Heart left ventricle (tissue), 16 donors: ENCODE results near the gene TPRKB. TPM values are rescaled to one million over a fixed set of nuclear protein-coding genes. Genes with fewer than 3 reads are reported as not detected.
"Not testable (repeated sequence)": the region's sequence is repeated elsewhere in the genome, so short reads cannot be mapped to it uniquely, and the experiment has no call there.

Source experiments
- ATAC-seq, 4 donors: fragments of 200-7000 bp; cut with Tn5 transposase; one replicate each; pipeline ENCODE4 v1.9.1; 2020 to 2022; ENCODE audit warnings: moderate library complexity in 4 of 4, mild to moderate bottlenecking in 3 of 4, moderate number of reproducible peaks in 1 of 4
- DNase-seq, 5 donors: peaks; one replicate each; pipeline ENCODE4 v3.0.0-alpha.2; 2020
- H3K27ac ChIP-seq, 12 donors: fragments of 200-600 bp; sonication (generic) in 4 of 12; one replicate each; pipeline versions ENCODE4 v1.5.0 to v1.8.0; 2016 to 2022; ENCODE audit warnings: mild to moderate bottlenecking in 2 of 12
- H3K27me3 ChIP-seq, 9 donors: fragments of 200-600 bp; sonication (generic) in 2 of 9; one replicate each; pipeline versions ENCODE4 v1.5.1 to v1.8.0; 2016 to 2022; ENCODE audit warnings: mild to moderate bottlenecking in 3 of 9
- H3K36me3 ChIP-seq, 9 donors: fragments of 200-600 bp; sonication (generic) in 2 of 9; one replicate each; pipeline versions ENCODE4 v1.5.0 to v1.8.0; 2018 to 2022; ENCODE audit warnings: mild to moderate bottlenecking in 2 of 9
- H3K4me1 ChIP-seq, 12 donors: fragments of 200-600 bp; sonication (generic) in 4 of 12; one replicate each; pipeline versions ENCODE4 v1.5.0 to v1.8.0; 2016 to 2022; ENCODE audit warnings: mild to moderate bottlenecking in 3 of 12
- H3K4me3 ChIP-seq, 12 donors: fragments of 200-600 bp; sonication (generic) in 4 of 12; one replicate each; pipeline versions ENCODE4 v1.5.0 to v1.8.0; 2017 to 2022; ENCODE audit warnings: mild to moderate bottlenecking in 9 of 12, moderate library complexity in 4 of 12
- H3K9me3 ChIP-seq, 12 donors: fragments of 200-600 bp; sonication (generic) in 4 of 12; one replicate each; pipeline versions ENCODE4 v1.5.0 to v1.8.0; 2016 to 2022; ENCODE audit warnings: mild to moderate bottlenecking in 1 of 12
- CTCF ChIP-seq, 12 donors: fragments of 200-600 bp; sonication (generic) in 4 of 12; IDR thresholded peaks; one replicate each; pipeline versions ENCODE4 v1.5.0 to v1.8.0; 2018 to 2022; ENCODE audit warnings: antibody characterized with exemption in 12 of 12, mild to moderate bottlenecking in 5 of 12
- POLR2A ChIP-seq, 2 donors: fragments of 450-650 bp; IDR thresholded peaks; one replicate each; pipeline ENCODE4 v1.6.1; 2017; ENCODE audit warnings: antibody characterized with exemption in 2 of 2, mild to moderate bottlenecking in 2 of 2, moderate library complexity in 2 of 2
- WGBS, 4 donors: extraction: QIAGEN DNeasy Blood & Tissue Kit in 2 of 4; methylation state at CpG; one replicate each; pipeline versions ENCODE4 v1.1.5 to v1.1.7; 2013 to 2018; 5-methylcytosine and 5-hydroxymethylcytosine counted together
- intact Hi-C, 10 donors: fragments of 100-400 bp; cut with DNase I; formaldehyde crosslinking; loops; one replicate each; pipeline versions ENCODE4 v1.11.1 to v1.14.2; 2022
- polyA plus RNA-seq, 2 donors: library from polyadenylated mRNA; stranded (reverse); fragments of 200-250 nt; gene quantifications; one replicate each; pipeline ENCODE4 v1.2.3, GENCODE V29; 2013
- total RNA-seq, 9 donors: library from RNA; depleted of rRNA in 2 of 9; stranded (reverse); fragments of >200 nt in 2 of 9; fragmentation: NEBNext Ultra II Directional in 3 of 9; extraction: Animal tissue kit (Norgen Biotek cat#: 25700) in 3 of 9; gene quantifications; one replicate each; pipeline versions ENCODE4 v1.1.0 to v1.2.4, GENCODE V29; 2016 to 2023
- donor health status: ischemic (EF 13 %, LVEDD 7.1; RV severe dilation, severe dysfunction).
- donor health status: healthy with polysubstance abuse.
- donor health status: DM: no; HTN: yes; CAD: no.
- donor health status: DM: no; HTN: no; CAD: no.
- donor health status: ischemic (EF 25% LVEDD 6.9; RV normal size, moderate dysfunction).
- donor health status: ischemic (EF 25% LVEDD 5.7; RV mildly dilated, moderate dysfunction).
- donor health status: healthy.
- donor health status: DM: yes; HTN: yes; CAD: no.
- donor health status: ischemic (EF 35%, LVEDD 5.7; RV mildly dilated, moderate dysfunction).
- donor health status: nonischemic (EF 11% LVEDD 7.7; RV severe dilation, severe dysfunction).
- donor health status: DM: yes; HTN: yes; CAD: no.
- donor health status: PGD.
- donor health status: ischemic (EF 29% LVEDD 5.4; RV normal size, mild dysfunction).
- donor health status: nonischemic (EF 23%, LVEDD 6.1; RV moderate dilation, normal function).

Gene TPRKB
- total and polyA plus RNA-seq, 11 donors: 16.1 to 87.6 (median 31.5) TPM

GRCh38 chr2:73718851-73719621, 18.1 kb downstream of the TPRKB start:
- Histone ChIP-seq H3K4me3 (no peak overlapping the region), H3K36me3 (no peaks in the 10 kb centered on the region), H3K27ac (no peak overlapping the region), H3K4me1 (peaks cover 0 to 23% (median 0%) of the 10 kb centered on the region in 12 donors), H3K27me3 (no peaks in the 10 kb centered on the region), H3K9me3 (peaks cover 0 to 1% (median 0%) of the 10 kb centered on the region in 12 donors)
- ATAC-seq (peak in 1 of 4 donors; percentile 41), DNase-seq (no peak)
- TF ChIP-seq CTCF (IDR thresholded peaks at IDR 0.05): no peak
- TF ChIP-seq POLR2A (IDR thresholded peaks at IDR 0.05): no peak
- intact Hi-C loops: no loop called here
- WGBS, 4 donors: 76 to 91% (median 86%) methylated on average over 11 of the region's 11 CpGs

GRCh38 chr2:73718421-73718820, 18.7 kb downstream of the TPRKB start:
- DNase-seq (no peak), ATAC-seq (no peak)
- H3K36me3 ChIP-seq: no peaks in the 10 kb centered on the region
- intact Hi-C loops: no loop called here
- no peaks in the 10 kb centered on the region for H3K27me3 ChIP-seq
- WGBS, 4 donors: 74 to 81% (median 77%) methylated on average over 6 of the region's 6 CpGs
- H3K27ac ChIP-seq: no peak overlapping the region
- no peak overlapping the region for H3K4me3 ChIP-seq
- H3K9me3 ChIP-seq: peaks cover 0 to 7% (median 0%) of the 10 kb centered on the region in 12 donors
- H3K4me1 ChIP-seq: peaks cover 0 to 23% (median 0%) of the 10 kb centered on the region in 12 donors
- TF ChIP-seq POLR2A (IDR thresholded peaks at IDR 0.05) (no peak), CTCF (IDR thresholded peaks at IDR 0.05) (no peak)

GRCh38 chr2:73717695-73718094, 19.4 kb downstream of the TPRKB start:
- ATAC-seq, H3K36me3 ChIP-seq, H3K4me3 ChIP-seq, H3K27ac ChIP-seq, intact Hi-C loops, H3K27me3 ChIP-seq, DNase-seq, H3K9me3 ChIP-seq: not testable (repeated sequence)
- WGBS, 4 donors: 70 to 82% (median 79%) methylated on average over 2 to 4 of the region's 4 CpGs
- peaks cover 0 to 23% (median 0%) of the 10 kb centered on the region in 12 donors for H3K4me1 ChIP-seq

- Histone ChIP-seq H3K4me3 (peak overlapping the region in 1 of 12 donors; percentile 38), H3K27ac (peak overlapping the region in 2 of 12 donors; percentile 56 to 79), H3K9me3 (peaks cover 0 to 8% (median 0%) of the 10 kb centered on the region in 12 donors), H3K4me1 (peaks cover 0 to 23% (median 0%) of the 10 kb centered on the region in 12 donors), H3K36me3 (no peaks in the 10 kb centered on the region), H3K27me3 (no peaks in the 10 kb centered on the region)
- ATAC-seq: peak in 1 of 4 donors; percentile 14
- TF ChIP-seq CTCF (IDR thresholded peaks at IDR 0.05) (no peak), POLR2A (IDR thresholded peaks at IDR 0.05) (no peak)
- DNase-seq: no peak
- intact Hi-C loops: no loop called here
Observed at GRCh38 chr2:73717251-73717606, 19.9 kb downstream of the TPRKB start.
